HUES48 (cell line): Measurements from ENCODE around the gene ACIN1.
A peak's percentile ranks its signal among the peaks of the same experiment; 100 is the strongest.
"Not testable (repeated sequence)": the region's sequence is repeated elsewhere in the genome, so short reads cannot be mapped to it uniquely, and the experiment has no call there.

Experiments used
- H3K27ac ChIP-seq: one replicate; pipeline ENCODE4 v1.7.0; 2013; ENCODE audit warnings: low read depth, low read length, inconsistent platforms
- H3K27me3 ChIP-seq: 2 replicates; pipeline ENCODE4 v1.6.1; 2013; ENCODE audit warnings: mild to moderate bottlenecking, low read length; ENCODE audit not compliant: control insufficient read depth, insufficient read depth
- H3K36me3 ChIP-seq: 2 replicates; pipeline ENCODE4 v1.6.1; 2013; ENCODE audit warnings: low read length; ENCODE audit not compliant: control insufficient read depth, insufficient read depth
- H3K4me1 ChIP-seq: 2 replicates; pipeline ENCODE4 v1.6.1; 2013; ENCODE audit warnings: mild to moderate bottlenecking, low read length; ENCODE audit not compliant: control insufficient read depth, insufficient read depth
- H3K4me3 ChIP-seq: 2 replicates; pipeline ENCODE4 v1.5.1; 2013; ENCODE audit warnings: mild to moderate bottlenecking, low read depth, low read length
- H3K9ac ChIP-seq: 2 replicates; pipeline ENCODE4 v1.6.1; 2013; ENCODE audit warnings: mild to moderate bottlenecking, low read depth, low read length, moderate library complexity
- H3K9me3 ChIP-seq: 2 replicates; pipeline ENCODE4 v1.6.1; 2013; ENCODE audit warnings: low read length; ENCODE audit not compliant: control insufficient read depth, insufficient read depth

Gene ACIN1

DNA sequence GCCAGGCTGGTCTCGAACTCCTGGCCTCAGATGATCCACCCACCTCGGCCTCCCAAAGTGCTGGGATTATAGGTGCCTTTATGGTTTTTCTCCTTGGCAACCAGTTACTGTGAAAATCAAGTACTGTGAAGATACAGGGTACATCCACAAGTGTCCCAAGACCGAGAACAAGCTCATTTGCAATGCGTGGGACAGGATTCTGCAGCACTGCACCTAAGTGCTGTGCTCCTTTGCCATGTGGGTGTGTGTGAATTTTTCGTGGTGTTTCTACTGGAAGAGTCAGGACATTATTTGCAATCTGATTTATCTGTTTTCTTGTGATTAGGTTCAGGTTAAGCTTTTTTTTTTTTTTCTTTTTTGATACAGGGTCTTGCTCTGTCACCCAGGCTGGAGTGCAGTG is 77.8 kb downstream of the ACIN1 start:
- H3K27ac ChIP-seq = no peak overlapping the region
- H3K4me3 ChIP-seq = no peak overlapping the region
- no peaks in the 10 kb centered on the region for H3K9me3 ChIP-seq
- H3K36me3 ChIP-seq = no peaks in the 10 kb centered on the region
- H3K9ac ChIP-seq = no peak overlapping the region
- H3K27me3 ChIP-seq = no peaks in the 10 kb centered on the region
- no peaks in the 10 kb centered on the region for H3K4me1 ChIP-seq

DNA sequence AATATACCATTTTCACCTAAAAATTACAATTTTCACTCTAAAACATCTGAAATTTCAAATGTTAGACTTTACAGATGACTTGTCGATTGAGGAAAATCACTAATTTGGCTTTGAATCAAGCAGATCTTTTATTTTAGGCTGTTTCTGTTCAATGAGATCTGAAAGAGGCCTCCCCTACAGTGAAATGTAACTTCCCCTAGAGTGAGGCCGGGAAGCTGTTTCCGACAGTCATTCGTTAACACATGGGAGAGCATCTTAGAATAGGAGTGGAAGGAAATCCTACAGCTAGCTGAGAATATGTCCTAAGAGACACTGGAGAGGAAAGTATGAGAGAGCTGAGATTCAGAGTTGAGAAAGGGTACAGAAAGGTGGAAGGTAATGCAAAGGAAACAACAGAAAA is 79.3 kb downstream of the ACIN1 start:
- H3K9me3 ChIP-seq = no peaks in the 10 kb centered on the region
- H3K4me1 ChIP-seq = no peaks in the 10 kb centered on the region
- no peak overlapping the region for H3K9ac ChIP-seq
- no peaks in the 10 kb centered on the region for H3K27me3 ChIP-seq
- H3K27ac ChIP-seq = no peak overlapping the region
- no peaks in the 10 kb centered on the region for H3K36me3 ChIP-seq
- H3K4me3 ChIP-seq = no peak overlapping the region

GRCh38 chr14:23013749-23014054 is 81.2 kb downstream of the ACIN1 start:
- not testable (repeated sequence) for H3K4me1 ChIP-seq, H3K9ac ChIP-seq, H3K36me3 ChIP-seq, H3K4me3 ChIP-seq, H3K27me3 ChIP-seq, H3K9me3 ChIP-seq, H3K27ac ChIP-seq

DNA sequence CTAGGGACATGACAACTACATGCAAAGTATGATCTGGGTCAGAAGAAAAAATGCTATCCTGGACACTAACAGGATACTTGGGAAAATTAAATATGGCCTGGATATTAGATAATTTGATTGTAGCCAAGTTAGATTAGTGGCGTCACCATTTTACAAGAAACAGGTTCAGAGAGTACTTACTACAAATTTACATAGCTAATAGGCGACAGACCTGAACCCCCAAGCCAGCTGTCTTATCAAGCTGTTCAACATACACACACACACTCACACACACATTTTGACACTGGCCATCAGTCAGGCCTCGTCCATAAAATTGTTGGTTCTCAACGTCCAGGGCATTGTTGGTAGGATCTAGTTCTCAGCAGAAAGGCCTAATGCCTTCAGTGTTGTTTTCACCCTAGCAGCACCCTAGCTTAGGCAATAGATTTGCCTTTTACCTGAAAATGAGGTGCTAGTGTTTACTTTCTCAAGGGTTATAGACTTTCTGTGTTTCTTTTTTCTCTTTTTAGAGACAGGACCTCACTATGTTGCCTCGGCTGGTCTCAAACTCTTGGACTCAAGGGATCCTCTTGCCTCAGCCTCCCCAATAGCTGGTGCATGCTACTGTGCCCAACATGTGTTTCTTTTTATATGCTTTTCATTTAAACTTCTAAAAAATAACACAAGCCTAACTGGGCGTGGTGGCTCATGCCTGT is 81.7 kb downstream of the ACIN1 start:
- H3K4me1 ChIP-seq = peaks cover 3% of the 10 kb centered on the region; the same call in 1 of the 2 replicates
- H3K9me3 ChIP-seq = no peaks in the 10 kb centered on the region
- H3K27me3 ChIP-seq = no peaks in the 10 kb centered on the region
- H3K4me3 ChIP-seq = no peak overlapping the region
- H3K27ac ChIP-seq = no peak overlapping the region
- H3K36me3 ChIP-seq = no peaks in the 10 kb centered on the region
- no peak overlapping the region for H3K9ac ChIP-seq

GRCh38 chr14:23009939-23010726 is 84.8 kb downstream of the ACIN1 start, which contains the start of gene C14orf93:
C14orf93 (minus strand) TSS chr14:23010143; CDS start chr14:22999023, 11,120 bp downstream.
- Histone ChIP-seq H3K27ac (peak within 1 kb of the TSS; percentile 54), H3K27me3 (no peaks in the 10 kb centered on the region), H3K9me3 (no peaks in the 10 kb centered on the region), H3K9ac (peak within 1 kb of the TSS; percentile 10; the same call in 1 of the 2 replicates), H3K4me1 (peaks cover 16% of the 10 kb centered on the region), H3K4me3 (peak within 1 kb of the TSS; percentile 50), H3K36me3 (no peaks in the 10 kb centered on the region)

GRCh38 chr14:23009483-23009938 is 85.4 kb downstream of the ACIN1 start:
- Histone ChIP-seq H3K4me3 (peak overlapping the region; percentile 50), H3K27me3 (no peaks in the 10 kb centered on the region), H3K27ac (no peak overlapping the region), H3K9ac (no peak overlapping the region), H3K4me1 (peaks cover 16% of the 10 kb centered on the region), H3K9me3 (no peaks in the 10 kb centered on the region), H3K36me3 (no peaks in the 10 kb centered on the region)

DNA sequence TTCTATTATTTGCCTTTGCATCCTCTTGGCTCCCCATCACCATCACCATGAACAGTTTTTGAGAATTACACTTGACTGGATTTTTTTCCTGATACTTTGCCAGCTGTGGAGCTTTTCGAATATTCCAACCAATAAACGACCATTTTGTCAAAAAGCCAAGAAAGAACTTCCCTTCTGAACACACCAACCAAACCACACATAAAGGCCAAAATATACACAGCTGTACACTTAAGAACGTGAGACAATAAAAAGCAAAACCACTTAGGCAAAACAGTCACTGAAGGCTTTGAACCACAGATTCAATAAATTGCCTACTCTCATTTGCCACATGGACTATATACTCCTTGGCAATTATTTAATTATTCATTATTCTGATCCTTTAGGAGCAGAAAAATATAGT is 86.1 kb downstream of the ACIN1 start:
- H3K9me3 ChIP-seq = no peaks in the 10 kb centered on the region
- no peak overlapping the region for H3K27ac ChIP-seq
- H3K27me3 ChIP-seq = no peaks in the 10 kb centered on the region
- peaks cover 16% of the 10 kb centered on the region for H3K4me1 ChIP-seq
- no peaks in the 10 kb centered on the region for H3K36me3 ChIP-seq
- no peak overlapping the region for H3K4me3 ChIP-seq
- no peak overlapping the region for H3K9ac ChIP-seq
